Ammon's horn (tissue), 1 donor: ENCODE results near the gene CHCHD4.

Source experiments
- DNase-seq: peaks from one replicate; pipeline ENCODE4 v3.0.0-alpha.2; 2016; ENCODE audit warnings: low spot score

Gene CHCHD4

DNA sequence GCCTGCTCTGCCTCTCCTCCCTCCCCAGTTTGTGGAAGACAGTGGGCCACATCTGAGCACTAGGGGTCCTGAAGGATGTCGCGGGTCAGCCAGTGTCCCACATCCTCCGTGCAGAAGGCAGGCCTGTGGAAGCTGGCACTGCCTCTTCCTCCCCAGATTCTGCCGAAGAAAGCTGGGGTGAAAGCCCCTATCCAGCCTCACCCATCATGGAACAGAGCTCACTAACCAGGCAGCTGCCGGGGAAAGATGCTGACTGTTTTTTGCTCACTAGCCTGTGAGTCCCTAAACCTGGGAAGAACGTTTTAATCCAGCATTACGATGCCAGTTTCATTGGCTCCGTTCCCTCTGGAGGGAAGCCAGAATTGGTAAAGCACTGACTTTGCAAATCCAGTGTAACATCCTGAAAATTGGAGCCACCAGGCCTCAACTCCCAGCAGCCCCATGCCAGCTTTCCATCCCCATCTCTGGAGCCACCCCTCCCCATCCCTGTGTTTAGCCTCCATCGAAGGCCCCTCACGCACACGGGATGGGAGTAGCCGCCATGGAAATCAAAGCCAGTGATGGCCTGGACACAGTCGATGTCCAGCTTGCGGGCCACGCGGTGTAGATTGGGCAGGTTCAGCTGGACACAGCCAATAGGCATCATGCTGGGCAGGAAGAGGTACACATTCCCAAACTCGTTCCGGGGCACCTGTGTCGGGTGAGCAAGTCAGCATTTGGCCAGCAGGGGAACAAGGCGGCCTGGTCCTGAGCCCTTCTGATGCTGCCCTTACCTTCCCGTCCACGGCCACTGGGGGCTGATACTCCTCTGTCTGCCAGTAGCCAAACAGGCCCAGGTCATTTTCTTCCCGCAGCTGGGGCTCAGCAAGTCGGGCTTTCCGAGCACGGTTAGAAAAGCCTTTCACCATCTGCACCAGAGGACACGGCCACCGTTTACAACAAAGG, 23.6 kb upstream of the CHCHD4 start:
- DNase-seq = no peak

DNA sequence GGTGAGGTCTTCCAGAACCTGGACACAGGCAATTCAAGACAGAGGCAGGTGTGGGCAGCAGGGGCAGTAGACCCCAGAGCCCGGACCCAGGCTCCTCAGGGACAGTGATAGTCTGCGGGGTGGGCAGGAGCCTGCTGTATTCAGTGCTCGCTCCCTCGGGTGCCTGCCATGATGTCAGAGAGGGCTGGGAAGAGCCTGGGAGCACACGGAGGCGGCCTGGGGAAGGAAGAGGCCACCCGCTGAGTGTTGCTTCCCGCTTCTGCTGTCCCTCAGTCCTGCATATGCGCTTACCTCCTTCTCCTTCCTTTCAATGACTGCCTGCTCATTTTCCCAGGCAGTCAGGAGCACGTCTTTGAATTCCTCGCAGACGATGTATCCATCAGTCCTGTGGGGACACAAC, 22.9 kb upstream of the CHCHD4 start:
- DNase-seq = no peak

DNA sequence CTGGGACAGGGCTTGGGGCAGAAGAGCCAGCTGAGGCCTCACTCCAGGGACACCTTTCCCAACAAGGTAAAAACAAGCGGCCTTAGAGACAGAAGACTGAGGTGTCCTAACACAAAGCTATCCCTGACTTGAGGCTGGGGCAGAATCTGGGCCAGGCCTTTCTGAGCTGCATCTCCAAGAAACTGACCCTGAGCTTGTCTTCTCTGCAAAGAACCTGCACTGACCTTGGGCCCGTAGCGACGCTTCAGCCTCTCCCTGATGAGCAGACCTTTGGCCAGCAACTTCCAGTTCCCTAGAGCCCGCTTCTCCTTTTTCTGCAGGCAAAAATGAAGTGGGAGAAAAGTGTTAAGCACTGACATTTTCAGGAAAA, 22.4 kb upstream of the CHCHD4 start:
- DNase-seq = no peak

DNA sequence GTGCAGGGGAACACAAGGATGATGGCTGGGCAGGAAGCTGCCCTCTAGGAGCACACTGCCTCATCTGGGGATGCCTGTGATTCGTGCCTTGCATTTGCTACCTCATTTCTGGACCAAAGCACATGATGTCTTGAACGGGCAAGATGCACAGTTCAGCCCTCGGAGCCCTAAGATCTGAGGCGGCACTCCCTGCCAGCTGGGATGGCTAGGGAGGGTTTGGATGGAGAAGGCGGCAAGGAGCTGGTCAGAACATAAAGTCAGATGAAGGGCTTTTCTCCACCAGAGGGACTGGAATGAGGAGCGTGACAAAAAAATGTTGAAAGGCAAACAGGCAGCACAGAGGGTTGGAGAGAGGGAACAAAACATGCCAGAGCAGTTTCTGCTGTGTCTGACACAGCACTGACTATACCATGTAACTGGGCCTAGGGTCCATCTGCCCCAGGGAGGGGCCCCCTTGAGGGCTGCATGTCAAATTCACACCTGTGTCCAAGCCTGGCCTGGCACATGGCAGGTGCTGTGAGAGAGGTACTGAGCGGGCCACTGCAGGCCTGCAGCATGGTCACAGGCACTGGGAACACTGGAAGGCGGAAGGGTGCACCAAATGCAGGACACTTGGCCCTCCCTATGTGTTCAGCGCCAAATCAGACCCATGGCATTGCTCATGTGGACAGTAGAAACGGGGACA, 21.9 kb upstream of the CHCHD4 start:
- DNase-seq = no peak

DNA sequence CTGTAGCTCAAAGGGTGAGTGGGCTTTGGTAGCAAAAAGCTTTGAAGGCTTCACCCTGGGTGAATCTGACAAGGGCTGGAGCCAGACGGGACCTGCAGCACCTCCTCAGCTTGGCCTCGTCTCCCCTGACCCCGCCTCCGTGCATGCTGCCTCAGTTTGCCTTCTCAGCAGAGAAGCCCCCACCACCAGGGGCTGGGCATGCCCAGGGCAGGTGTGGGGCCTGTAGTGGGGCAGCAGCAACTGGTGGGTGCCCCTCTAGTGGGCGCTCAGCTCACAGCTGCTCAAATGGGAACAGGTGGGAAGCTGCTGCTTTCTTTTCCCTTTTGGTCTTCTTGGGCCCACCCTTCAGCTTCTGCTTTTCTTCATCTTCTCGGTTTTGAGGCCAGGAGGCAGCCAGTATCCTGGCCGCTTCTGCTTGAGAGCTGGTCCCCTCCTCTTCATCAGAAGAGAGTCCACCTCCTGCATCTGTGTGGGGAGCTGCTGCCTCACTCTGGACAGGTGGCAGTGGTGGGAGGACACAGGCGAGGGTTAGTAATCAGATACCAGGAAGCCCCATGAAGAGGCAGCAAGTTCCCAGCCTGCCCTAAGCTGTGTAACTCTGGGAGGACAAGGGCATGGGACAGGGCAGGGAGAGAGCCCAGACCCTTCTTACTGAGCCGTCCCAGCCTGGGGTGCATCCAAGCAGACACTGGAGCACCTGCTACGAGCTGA, 21.2 kb upstream of the CHCHD4 start:
- no peak for DNase-seq

DNA sequence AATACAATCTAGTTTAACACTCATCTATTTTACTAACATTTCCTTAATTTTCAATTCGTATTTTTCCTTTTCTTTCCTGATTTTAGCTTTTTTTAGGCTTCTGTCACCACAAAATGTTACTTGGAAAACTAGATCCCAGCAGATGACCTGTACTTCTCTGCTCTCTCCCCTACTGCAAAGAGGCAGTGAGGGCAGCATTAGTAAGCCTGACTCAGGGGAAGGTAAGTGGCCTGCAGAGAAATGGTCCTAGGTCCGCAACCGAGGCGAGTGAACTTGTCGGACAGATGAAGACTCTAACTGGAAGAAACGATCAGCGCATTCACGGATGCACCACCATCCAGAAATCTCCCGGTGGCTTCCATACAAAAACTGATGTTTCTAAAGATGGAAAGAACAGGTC, 20.6 kb upstream of the CHCHD4 start:
- DNase-seq = no peak

DNA sequence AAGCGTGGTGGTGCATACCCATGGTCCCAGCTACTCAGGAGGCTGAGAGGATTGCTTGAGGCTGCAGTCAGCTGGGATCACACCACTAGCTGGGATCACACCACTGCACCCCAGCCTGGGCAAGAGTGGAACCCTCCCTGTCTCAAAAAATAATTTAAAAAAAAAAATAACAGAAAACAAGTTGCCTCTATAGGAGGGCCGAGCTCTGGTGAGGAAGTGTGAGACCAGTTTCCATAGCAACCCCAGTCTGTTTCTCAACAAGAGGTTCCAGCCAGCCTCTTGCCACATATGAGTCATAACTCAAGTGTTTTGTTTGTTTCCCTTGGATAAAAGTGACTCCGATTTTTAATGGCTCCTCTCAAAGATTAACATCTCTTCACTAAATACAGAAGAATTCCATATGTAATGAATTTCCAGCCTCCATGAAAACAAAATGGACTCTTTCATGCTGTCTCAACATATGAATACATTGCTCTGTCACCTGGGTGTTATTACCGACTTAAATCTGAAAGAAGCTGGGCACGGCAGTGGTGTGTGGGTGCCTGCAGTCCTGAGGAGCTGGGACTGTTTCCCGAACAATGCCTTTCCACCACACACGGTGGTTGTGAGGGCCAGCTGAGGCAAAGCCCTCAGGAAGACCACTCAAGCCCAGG, 19.9 kb upstream of the CHCHD4 start:
- DNase-seq = peak; percentile 88

DNA sequence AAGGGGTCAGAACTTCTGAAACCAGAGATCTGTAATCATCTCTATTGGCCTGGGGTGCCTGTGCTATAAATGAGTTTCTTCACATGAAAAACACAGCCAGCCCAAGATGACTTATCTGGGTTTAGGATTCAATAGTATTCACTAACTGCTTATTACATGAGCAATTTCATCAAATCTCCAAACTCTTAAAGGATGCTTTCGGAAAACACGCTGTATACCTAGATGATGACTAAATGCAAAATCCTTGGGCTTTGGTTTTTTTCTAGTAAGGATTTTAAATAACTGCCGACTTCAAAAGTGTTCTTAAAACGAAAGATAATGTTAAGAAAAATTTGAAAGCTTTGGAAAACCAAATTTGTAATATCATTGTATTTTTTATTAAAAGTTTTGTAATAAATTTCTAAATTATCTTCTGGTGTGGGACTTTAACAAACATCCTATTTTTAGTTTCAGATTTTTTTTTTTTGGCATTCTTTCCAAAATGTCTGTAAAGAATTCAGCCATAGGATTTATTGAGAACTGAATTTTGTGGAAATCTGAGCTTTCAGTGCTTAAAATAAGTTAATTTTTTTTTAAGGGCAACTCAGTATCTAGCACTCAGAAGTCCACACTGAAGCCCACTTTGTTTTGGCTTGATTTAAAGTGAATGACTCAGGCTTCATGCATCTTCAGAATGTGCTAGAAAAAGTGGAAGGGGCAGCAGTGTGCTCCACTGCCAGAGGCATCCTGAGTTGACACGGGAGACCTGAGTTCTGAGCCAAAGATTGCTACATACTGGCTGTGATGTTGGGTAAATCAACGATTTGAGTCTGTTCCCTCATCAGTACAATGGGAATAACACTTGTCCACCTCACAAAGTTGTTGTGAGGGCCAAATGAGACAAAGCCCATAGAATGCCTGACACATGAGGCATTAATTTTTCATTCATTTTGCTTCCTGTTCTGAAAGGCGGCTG, 18.9 kb upstream of the CHCHD4 start:
- DNase-seq = no peak

DNA sequence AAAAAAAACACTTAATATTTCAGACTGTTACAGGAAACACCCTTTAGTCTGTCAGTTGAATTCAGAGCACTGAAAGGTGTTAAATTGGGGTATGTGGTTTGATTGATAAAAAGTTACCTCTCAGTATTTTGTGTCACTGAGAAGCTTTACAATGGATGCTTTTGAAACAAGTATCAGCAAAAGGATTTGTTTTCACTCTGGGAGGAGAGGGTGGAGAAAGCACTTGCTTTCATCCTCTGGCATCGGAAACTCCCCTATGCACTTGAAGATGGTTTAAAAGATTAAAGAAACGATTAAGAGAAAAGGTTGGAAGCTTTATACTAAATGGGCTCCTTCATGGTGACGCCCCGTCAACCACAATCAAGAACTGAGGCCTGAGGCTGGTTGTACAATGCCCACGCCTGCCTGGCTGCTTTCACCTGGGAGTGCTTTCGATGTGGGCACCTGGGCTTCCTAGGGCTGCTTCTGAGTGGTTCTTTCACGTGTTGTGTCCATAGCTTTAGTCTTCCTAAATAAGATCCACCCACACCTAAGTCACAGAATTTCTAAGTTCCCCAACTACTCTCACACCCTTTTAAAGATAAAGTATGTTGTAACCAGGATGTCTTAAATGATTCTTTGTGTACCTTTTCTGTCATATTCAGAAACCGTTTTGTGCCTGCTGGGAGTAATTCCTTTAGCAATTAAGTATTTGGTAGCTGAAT, 18.0 kb upstream of the CHCHD4 start:
- no peak for DNase-seq

DNA sequence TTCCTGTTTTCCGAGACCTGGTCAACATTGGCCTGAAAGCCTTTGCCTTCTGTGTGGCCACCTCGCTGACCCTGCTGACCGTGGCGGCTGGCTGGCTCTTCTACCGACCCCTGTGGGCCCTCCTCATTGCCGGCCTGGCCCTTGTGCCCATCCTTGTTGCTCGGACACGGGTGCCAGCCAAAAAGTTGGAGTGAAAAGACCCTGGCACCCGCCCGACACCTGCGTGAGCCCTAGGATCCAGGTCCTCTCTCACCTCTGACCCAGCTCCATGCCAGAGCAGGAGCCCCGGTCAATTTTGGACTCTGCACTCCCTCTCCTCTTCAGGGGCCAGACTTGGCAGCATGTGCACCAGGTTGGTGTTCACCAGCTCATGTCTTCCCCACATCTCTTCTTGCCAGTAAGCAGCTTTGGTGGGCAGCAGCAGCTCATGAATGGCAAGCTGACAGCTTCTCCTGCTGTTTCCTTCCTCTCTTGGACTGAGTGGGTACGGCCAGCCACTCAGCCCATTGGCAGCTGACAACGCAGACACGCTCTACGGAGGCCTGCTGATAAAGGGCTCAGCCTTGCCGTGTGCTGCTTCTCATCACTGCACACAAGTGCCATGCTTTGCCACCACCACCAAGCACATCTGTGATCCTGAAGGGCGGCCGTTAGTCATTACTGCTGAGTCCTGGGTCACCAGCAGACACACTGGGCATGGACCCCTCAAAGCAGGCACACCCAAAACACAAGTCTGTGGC, 17.1 kb upstream of the CHCHD4 start:
- no peak for DNase-seq

DNA sequence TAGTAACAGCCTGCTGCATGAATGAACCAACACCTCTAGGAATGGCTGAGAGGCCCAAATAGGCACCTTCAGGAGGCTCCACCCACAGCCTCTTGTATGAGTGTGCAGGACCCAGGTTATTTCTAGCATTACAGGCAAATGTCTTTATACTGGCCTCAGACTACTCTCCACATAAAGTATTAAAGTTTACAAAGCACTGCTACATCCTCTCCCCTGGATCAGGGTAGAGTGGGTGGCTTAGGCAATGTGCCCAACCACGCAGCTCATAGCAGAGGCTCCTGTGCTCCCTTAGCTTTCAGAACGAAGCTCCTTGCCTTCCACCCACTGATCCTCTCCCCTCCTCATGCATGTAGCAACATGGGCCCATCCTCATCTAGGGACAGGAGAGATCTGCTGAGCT, 16.5 kb upstream of the CHCHD4 start:
- DNase-seq = peak; percentile 44

DNA sequence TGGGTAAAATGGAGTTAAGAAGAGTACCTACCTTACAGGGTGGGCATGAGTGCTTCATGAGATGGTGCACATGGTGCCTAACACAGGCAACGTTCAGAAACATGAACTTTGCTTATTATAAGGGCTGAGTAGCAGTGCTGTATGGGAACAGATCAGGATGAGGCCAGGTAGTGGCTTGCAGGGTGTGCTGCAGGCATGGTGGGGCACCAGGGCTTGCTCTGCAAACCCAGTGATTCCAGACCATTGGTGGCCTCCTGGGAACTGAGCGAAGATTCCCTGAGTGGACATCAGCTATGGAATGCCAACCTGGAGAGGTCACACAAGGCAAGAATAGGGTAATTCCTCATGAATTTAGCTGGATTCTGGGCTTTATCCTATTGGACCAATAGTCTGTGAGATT, 16.0 kb upstream of the CHCHD4 start:
- DNase-seq = no peak

DNA sequence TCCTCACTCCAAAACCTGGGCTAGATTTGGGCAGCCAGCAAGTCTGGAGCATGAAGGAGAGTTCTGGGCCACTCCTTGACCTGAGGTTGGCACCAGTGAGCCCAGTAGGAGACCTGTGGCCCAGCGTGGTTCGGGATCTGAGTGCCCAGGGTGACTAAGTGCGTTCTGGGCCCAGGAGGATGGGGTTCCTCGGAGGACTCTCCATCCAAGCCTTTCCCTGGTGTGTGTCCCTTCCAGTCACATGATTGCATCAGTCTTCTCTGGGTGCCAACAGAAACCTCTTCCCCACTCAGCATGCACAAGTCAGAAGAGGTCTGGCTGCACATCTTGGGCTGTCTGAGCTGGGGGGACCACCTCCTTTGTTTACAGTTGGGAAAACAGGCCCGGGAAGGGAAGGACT, 15.1 kb upstream of the CHCHD4 start:
- no peak for DNase-seq

DNA sequence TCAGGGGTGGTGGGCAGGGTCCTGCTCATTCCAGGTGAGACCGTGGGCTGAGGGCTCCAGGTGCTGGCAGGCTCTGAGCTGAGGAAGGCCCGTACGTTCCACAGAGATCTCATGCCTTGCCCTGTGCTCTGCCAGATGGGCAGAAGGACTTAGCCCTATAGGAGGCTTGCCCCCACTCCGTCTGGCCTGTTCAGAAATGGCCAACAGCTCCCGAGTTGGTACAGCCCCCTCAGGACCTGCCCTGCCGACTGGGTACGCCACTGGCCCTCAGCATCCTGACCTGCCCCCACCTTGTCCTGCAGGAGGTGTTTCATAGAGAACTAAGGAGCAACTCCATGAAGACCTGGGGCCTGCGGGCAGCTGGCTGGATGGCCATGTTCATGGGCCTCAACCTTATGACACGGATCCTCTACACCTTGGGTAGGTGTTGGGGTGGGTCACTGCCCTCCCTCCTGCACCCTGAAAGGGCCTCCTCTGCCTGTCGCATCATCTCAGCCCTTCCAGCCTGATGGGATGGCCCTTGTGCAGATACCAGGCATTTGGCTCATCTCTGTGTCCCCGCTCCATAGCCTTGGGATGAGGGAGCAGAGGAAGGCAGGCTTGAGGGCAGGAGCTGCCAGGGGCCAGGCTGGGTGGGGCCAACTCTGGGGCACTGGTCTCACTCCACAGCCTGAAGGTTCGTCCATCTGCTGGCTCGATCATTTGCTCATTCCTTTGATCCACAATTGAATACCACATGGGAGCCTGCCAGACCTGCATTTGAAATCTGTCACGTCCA, 14.4 kb upstream of the CHCHD4 start:
- no peak for DNase-seq

DNA sequence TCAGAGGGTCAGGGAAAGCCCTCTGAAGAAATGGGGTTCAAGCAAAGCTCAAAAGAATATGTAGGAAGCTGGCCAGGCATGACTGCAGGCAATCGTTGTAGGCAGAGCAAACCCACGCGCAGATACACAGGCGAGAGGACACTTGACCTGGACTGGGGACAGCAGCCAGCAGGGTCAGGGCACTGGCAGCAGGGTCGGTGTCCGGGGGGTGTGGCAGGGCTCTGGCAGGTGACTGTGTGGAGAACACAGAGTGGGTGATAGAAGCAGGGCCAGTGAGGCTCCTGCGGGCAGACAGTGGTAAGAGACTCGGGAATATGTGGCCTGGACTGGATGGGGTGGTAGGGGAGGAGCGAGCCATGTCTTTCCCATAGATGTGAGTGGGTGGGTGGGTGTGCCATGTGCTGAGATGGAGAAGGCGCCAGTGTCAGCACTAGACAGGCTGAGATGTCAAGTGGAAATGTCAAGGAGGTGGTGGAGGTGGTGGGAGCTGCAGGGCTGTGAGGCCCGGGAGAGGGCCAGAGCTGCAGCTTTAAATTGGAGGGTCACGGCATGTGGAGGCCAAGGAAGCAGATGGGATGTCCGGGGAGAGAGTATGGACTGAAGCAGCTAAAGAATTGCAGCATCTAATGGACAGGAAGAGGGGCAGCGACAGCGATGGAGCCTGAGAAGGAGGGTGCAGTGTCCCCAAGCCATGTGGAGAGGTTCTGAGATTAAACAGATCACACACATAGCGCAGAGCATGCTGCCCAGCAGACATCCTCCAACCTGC, 13.6 kb upstream of the CHCHD4 start:
- DNase-seq = no peak

DNA sequence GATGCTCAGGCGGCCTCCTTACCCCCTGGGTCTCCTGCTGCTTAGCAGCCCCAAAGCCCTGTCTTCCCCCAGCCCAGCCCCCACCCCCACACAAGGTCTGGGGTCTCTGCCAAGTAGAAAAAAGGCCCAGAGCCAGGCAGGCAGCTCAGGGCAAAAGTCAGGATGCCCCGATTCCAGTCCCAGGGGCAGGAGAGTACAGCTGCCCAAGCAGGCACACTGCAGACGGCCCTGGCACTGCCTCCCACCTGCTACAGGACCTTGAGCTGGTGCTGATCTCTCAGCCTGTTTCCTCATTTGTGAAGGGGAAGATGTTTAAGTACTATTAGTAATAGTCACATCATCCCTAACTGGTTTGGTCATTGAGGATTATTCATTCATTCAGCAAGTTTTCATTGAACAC, 12.8 kb upstream of the CHCHD4 start:
- no peak for DNase-seq

DNA sequence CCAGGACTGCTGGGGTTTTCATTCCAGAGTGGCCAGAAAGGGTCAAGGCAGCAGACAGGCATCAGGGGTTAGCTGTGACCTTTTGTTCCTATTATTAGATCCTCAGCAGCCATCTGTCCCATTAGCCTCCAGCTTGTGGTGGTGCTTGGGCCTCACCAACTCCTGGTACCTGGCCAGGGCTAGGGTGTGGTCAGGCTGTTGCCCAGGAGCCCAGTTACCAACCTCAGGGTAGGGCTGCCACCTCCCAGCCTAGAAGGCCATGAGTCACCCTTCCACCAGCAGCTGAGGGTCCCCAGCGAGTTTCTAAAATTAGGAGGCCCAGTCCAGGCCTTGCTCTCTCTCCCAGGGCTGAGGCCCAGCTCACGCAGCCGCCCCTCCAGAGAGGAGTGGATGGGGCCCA, 12.3 kb upstream of the CHCHD4 start:
- no peak for DNase-seq

DNA sequence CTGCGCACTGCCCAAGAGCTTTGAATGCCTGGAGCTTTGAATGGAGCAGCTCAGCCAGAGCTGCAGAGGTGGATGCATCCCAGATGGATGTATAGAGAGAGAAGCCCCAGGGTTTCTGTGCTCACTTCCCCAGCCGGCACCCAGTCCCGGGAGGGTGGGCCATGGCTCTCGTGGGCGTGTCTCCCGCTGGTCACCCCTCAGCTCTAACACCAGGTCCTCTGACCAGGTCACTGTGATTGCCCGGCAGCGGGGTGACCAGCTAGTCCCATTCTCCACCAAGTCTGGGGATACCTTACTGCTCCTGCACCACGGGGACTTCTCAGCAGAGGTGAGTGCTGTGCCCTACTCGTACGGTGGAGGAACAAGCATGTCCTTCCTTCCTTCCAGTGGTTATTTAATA, 10.9 kb upstream of the CHCHD4 start:
- DNase-seq = no peak
